Measurements from ENCODE around the gene ANKRD23.

DNA sequence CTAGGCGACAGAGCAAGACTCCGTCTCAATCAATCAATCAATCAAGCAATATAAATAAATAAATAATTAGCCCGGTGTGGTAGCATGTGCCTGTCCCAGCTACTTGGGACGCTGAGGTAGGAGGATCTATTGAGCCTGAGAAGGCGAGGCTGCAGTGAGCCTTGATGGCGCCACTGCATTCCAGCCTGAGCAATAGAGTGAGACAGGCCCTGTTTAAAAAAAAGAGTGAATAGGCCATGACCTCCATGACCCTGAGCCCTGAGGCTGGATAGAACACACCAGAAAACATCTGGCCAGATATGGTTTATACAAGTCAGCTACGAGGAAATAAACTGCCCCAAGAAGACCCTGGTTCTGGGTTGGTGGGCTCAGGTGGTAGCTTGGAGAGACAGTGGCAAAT lies 46.4 kb upstream of the ANKRD23 start:
- TF ChIP-seq, protein P1, sequence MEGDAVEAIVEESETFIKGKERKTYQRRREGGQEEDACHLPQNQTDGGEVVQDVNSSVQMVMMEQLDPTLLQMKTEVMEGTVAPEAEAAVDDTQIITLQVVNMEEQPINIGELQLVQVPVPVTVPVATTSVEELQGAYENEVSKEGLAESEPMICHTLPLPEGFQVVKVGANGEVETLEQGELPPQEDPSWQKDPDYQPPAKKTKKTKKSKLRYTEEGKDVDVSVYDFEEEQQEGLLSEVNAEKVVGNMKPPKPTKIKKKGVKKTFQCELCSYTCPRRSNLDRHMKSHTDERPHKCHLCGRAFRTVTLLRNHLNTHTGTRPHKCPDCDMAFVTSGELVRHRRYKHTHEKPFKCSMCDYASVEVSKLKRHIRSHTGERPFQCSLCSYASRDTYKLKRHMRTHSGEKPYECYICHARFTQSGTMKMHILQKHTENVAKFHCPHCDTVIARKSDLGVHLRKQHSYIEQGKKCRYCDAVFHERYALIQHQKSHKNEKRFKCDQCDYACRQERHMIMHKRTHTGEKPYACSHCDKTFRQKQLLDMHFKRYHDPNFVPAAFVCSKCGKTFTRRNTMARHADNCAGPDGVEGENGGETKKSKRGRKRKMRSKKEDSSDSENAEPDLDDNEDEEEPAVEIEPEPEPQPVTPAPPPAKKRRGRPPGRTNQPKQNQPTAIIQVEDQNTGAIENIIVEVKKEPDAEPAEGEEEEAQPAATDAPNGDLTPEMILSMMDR (IDR thresholded peaks at IDR 0.05) = no peak
- no peak for TF ChIP-seq POLR2A (IDR thresholded peaks at IDR 0.05)
- no peak for TF ChIP-seq POLR2AphosphoS5 (IDR thresholded peaks at IDR 0.05)
- TF ChIP-seq EP300 (IDR thresholded peaks at IDR 0.05) = no peak

Measured in sigmoid colon (tissue), 4 donors.